ENCODE data around the gene USP32.
"Not testable (repeated sequence)": the region's sequence is repeated elsewhere in the genome, so short reads cannot be mapped to it uniquely, and the experiment has no call there.

Gene USP32

GRCh38 chr17:60426596-60426995 lies 34.7 kb upstream of the USP32 start:
- TF ChIP-seq CTCF (IDR thresholded peaks at IDR 0.05) = no peak
- no peak for DNase-seq
- peaks cover 7% of the 10 kb centered on the region for H3K9me3 Mint-ChIP-seq
- no peak overlapping the region for H3K27ac Mint-ChIP-seq
- peaks cover 9% of the 10 kb centered on the region for H3K4me1 Mint-ChIP-seq
- peaks cover 41% of the 10 kb centered on the region for H3K27me3 Mint-ChIP-seq (ENCODE audit: low read depth, poor library complexity)
- H3K4me3 Mint-ChIP-seq = no peak overlapping the region
- no peaks in the 10 kb centered on the region for H3K36me3 Mint-ChIP-seq (ENCODE audit: low read depth)

GRCh38 chr17:60425626-60426025 lies 33.7 kb upstream of the USP32 start:
- Mint-ChIP-seq H3K36me3 (ENCODE audit: low read depth) (no peaks in the 10 kb centered on the region), H3K4me3 (no peak overlapping the region), H3K27ac (no peak overlapping the region), H3K4me1 (peaks cover 14% of the 10 kb centered on the region), H3K9me3 (no peaks in the 10 kb centered on the region), H3K27me3 (ENCODE audit: low read depth, poor library complexity) (peaks cover 40% of the 10 kb centered on the region)
- DNase-seq = no peak
- no peak for TF ChIP-seq CTCF (IDR thresholded peaks at IDR 0.05)

GRCh38 chr17:60423865-60424264 lies 31.9 kb upstream of the USP32 start:
- peaks cover 14% of the 10 kb centered on the region for H3K4me1 Mint-ChIP-seq

DNA sequence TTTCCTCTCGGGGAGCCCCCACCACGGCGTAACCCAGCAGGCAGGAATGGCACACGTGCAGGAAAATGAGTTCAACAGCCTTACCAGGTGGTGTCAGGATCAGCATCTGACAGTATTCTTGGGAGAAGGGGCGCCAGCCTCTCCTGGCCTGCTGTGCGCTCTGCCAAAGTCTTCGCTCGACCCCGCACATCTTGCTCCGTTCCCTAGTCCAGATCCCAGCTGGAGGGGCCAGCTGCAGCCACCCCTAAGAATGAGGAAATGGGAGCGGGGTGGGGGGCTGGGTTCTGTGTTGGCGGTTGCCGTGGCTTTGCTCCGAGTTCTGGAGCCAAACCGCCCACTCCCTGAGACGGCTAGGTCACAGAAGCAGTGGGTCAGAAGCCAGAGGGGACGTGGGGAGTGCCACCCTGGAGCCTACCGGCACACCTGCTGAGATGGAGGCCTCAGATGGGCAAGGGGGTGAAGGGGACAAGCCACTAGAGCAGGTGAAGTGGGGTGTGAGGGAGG lies 30.3 kb upstream of the USP32 start, which contains the start of gene CHCT1:
Gene CHCT1, plus strand, starts transcription at position 328 of the 504 bp plus-strand sequence. Its CDS starts 104 bp downstream, at position 432.
- peak within 1 kb of the TSS; percentile 83 for H3K4me3 Mint-ChIP-seq

More at GRCh38 chr17:60423865-60424264, 31.9 kb upstream of the USP32 start:
- no peak overlapping the region for H3K4me3 Mint-ChIP-seq
- no peaks in the 10 kb centered on the region for H3K36me3 Mint-ChIP-seq (ENCODE audit: low read depth)
- peaks cover 3% of the 10 kb centered on the region for H3K9me3 Mint-ChIP-seq
- peaks cover 31% of the 10 kb centered on the region for H3K27me3 Mint-ChIP-seq (ENCODE audit: low read depth, poor library complexity)
- no peak for DNase-seq
- TF ChIP-seq CTCF (IDR thresholded peaks at IDR 0.05) = no peak
- no peak overlapping the region for H3K27ac Mint-ChIP-seq

DNA sequence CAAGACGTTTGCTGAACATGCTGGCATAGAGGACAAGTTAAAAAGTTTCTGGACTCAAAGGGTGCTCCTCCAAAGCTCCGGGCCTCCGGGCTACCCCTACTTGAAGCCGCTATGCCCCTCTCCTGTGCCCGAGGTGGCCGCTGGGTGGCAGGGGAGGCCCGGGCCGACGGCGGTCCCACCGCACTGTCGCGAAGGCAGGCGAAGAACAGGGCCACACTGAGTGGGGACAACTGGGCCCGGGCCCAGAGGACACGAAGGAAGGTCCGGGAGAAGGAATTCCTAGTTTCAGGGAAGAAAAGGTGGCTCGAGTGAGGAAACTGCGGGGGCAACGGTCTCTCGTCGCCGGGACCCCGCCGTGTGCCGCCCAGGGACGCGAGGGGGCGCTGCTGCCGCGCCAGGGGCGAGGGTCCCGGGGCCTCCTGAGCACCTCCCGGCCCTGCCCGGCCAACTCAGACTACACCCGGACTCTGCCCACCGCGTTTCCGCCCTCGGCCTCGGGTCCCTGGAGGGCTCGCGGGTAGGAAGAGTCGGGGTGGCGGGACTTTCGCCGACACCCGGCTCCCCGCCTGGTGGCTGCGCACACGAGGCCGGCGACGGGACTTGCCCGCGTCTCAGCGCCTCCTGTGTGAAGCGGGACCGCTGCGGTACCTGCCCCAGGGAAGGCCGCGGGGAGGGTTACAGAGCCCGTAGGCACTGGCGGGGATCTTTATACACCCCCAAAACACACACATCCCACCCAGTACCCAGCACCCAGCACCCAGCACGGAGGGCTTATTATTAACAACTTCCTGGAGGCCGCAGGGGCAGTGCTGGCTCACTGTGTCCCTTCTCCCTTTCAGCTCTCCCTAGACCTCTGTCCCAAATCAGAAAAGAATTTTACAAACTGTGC lies 29.6 kb upstream of the USP32 start:
- H3K27ac Mint-ChIP-seq = no peak overlapping the region

More for the DNA sequence above, 30.3 kb upstream of the USP32 start, which contains the start of gene CHCT1:
- peaks cover 24% of the 10 kb centered on the region for H3K27me3 Mint-ChIP-seq (ENCODE audit: low read depth, poor library complexity)
- no peaks in the 10 kb centered on the region for H3K36me3 Mint-ChIP-seq (ENCODE audit: low read depth)
- DNase-seq = no peak
- no peak for TF ChIP-seq CTCF (IDR thresholded peaks at IDR 0.05)
- peaks cover 3% of the 10 kb centered on the region for H3K9me3 Mint-ChIP-seq
- H3K27ac Mint-ChIP-seq = no peak within 1 kb of the TSS
- H3K4me1 Mint-ChIP-seq = peaks cover 14% of the 10 kb centered on the region

DNA sequence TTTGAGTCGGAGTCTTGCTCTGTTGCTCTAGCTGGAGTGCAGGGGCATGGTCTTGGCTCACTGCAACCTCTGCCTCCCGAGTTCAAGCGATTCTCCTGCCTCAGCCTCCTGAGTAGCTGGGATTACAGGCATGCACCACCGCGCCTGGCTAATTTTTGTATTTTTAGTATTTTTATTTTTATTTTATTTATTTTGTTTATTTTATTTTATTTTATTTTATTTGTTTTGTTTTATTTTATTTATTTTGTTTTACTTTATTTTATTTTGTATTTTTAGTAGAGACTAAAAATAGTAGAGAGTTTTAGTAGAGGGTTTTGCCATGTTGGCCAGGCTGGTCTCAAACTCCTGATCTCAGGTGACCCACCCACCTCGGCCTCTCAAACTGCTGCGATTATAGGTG lies 27.9 kb upstream of the USP32 start:
- not testable (repeated sequence) for DNase-seq, H3K27ac Mint-ChIP-seq, H3K4me3 Mint-ChIP-seq

More for the DNA sequence above, 29.6 kb upstream of the USP32 start:
- Mint-ChIP-seq H3K36me3 (ENCODE audit: low read depth) (no peaks in the 10 kb centered on the region), H3K9me3 (peaks cover 3% of the 10 kb centered on the region), H3K4me3 (peak overlapping the region; percentile 83), H3K4me1 (peaks cover 14% of the 10 kb centered on the region), H3K27me3 (ENCODE audit: low read depth, poor library complexity) (peaks cover 20% of the 10 kb centered on the region)
- DNase-seq = peak; percentile 78
- TF ChIP-seq CTCF (IDR thresholded peaks at IDR 0.05) = peak; percentile 97

DNA sequence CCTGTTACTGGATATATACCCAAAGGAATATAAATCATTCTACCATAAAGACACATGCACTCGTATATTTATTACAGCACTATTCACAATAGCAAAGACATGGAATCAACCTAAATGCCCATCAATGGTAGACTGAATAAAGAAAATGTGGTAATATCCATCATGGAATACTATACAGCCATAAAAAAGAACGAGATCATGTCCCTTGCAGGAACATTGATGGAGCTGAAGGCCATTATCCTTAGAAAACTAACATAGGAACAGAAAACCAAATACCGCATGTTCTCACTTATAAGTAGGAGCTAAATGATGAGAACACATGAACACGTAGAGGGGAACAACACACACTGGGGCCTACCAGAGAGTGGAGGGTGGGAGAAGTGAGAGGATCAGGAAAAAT lies 27.1 kb upstream of the USP32 start:
- not testable (repeated sequence) for H3K4me3 Mint-ChIP-seq; H3K36me3 Mint-ChIP-seq (ENCODE audit: low read depth); H3K27ac Mint-ChIP-seq; DNase-seq; H3K9me3 Mint-ChIP-seq
- H3K4me1 Mint-ChIP-seq = peaks cover 13% of the 10 kb centered on the region
- peaks cover 29% of the 10 kb centered on the region for H3K27me3 Mint-ChIP-seq (ENCODE audit: low read depth, poor library complexity)

More for the DNA sequence above, 27.9 kb upstream of the USP32 start:
- not testable (repeated sequence) for H3K36me3 Mint-ChIP-seq (ENCODE audit: low read depth); H3K9me3 Mint-ChIP-seq
- Mint-ChIP-seq H3K27me3 (ENCODE audit: low read depth, poor library complexity) (peaks cover 25% of the 10 kb centered on the region), H3K4me1 (peaks cover 14% of the 10 kb centered on the region)

All from nephron progenitor cell (in vitro differentiated cells).